EL (cell line): ENCODE measurements around the gene PFN1.

Source experiments
- DNase-seq: peaks from one replicate; pipeline ENCODE4 v3.0.0-alpha.2; 2016

Gene PFN1

GRCh38 chr17:4967539-4968485 is 19.5 kb upstream of the PFN1 start, which contains the start of gene SPAG7:
SPAG7 (minus strand) TSS chr17:4967817; CDS start chr17:4967804, 13 bp downstream.
- peak; percentile 96 for DNase-seq

- DNase-seq: peak; percentile 100
Measured at GRCh38 chr17:4966844-4967538, 18.7 kb upstream of the PFN1 start.

GRCh38 chr17:4965311-4965986 is 17.1 kb upstream of the PFN1 start:
- no peak for DNase-seq

GRCh38 chr17:4960279-4960922 is 12.1 kb upstream of the PFN1 start:
- no peak for DNase-seq

GRCh38 chr17:4959261-4959965 is 11.1 kb upstream of the PFN1 start:
- DNase-seq: no peak

- DNase-seq: no peak
Measured at GRCh38 chr17:4958102-4958501, 9.8 kb upstream of the PFN1 start.

- no peak for DNase-seq
Measured at GRCh38 chr17:4956493-4957061, 8.2 kb upstream of the PFN1 start.

GRCh38 chr17:4955091-4955490 is 6.8 kb upstream of the PFN1 start:
- DNase-seq: no peak

- peak; percentile 82 for DNase-seq
Measured at GRCh38 chr17:4953451-4953961, 5.2 kb upstream of the PFN1 start.

- no peak for DNase-seq
Measured at GRCh38 chr17:4951486-4951885, 3.2 kb upstream of the PFN1 start.

- no peak for DNase-seq
Measured at GRCh38 chr17:4950746-4951204, 2.4 kb upstream of the PFN1 start, which contains the start of gene ENO3. ENO3 (plus strand) TSS chr17:4951119; CDS start chr17:4951830, 711 bp downstream.

GRCh38 chr17:4950075-4950745 is 1.9 kb upstream of the PFN1 start:
- no peak for DNase-seq

GRCh38 chr17:4949321-4950074 is 1.2 kb upstream of the PFN1 start:
- DNase-seq: peak; percentile 76

- peak; percentile 92 for DNase-seq
Measured at GRCh38 chr17:4948931-4949320, 596 bp upstream of the PFN1 start.

GRCh38 chr17:4947411-4948165 is 742 bp downstream of the PFN1 start:
- peak; percentile 71 for DNase-seq

- no peak for DNase-seq
Measured at GRCh38 chr17:4947010-4947410, 1.3 kb downstream of the PFN1 start.

- DNase-seq: no peak
Measured at GRCh38 chr17:4946312-4946976, 1.9 kb downstream of the PFN1 start.

- no peak for DNase-seq
Measured at GRCh38 chr17:4945944-4946280, 2.4 kb downstream of the PFN1 start.
